GM19099 (cell line): Measurements from ENCODE around the gene TBC1D30.

Experiments
- POLR2A ChIP-seq: IDR thresholded peaks from 3 replicates; pipeline ENCODE4 v1.6.1; 2011; ENCODE audit warnings: low read depth; ENCODE audit not compliant: insufficient read length; ENCODE audit errors: extremely low read depth

TBC1D30 gene

GRCh38 chr12:64798165-64798564 is 26.3 kb upstream of the TBC1D30 start:
- no peak for TF ChIP-seq POLR2A

- TF ChIP-seq POLR2A, result no peak
These were observed 23.8 kb upstream of the TBC1D30 start for GRCh38 chr12:64800640-64801039.

DNA sequence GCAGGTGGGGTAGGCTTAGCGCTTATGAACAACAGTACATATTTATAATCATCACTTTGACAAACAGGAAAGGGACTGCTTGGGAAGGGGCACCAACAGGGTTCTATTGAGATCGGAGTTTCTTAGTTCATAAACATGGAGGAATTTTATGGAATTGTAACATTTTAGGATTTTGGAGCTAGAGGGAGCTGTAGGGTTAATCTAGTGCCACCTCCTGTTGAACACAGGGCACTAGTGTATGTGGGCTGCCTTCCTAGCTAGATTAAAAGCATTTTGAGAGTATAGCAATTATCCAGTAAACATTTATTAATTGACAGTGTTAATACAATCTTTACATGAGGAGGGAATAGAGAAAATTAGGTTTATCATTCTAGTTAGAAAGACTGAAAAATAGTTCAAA is 23.1 kb upstream of the TBC1D30 start:
- TF ChIP-seq POLR2A, result no peak

- TF ChIP-seq POLR2A, result no peak
These were observed 18.3 kb upstream of the TBC1D30 start for GRCh38 chr12:64806173-64806572.

- no peak for TF ChIP-seq POLR2A
These were observed 17.6 kb upstream of the TBC1D30 start for GRCh38 chr12:64806593-64807460.

GRCh38 chr12:64808110-64808509 is 16.3 kb upstream of the TBC1D30 start:
- TF ChIP-seq POLR2A, result no peak

GRCh38 chr12:64810831-64811230 is 13.6 kb upstream of the TBC1D30 start:
- TF ChIP-seq POLR2A, result no peak

DNA sequence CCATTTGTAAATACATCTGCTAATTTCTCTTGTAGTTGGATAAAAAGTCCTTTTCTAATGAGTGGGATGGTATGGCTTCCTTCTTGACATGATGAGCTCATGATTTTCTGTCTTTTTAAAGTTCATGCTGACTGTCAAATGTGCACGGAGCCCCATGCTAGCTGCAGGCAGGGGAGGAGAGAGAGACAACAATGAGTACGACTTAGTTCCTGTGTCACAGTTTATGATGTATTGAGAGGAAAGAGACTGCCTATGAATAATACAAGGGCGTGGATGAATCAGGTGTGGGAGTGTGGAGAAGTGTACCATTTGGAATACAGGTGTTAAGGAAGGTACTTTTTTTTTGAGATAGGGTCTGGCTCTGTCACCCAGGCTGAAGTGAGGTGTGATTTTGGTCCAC is 10.7 kb upstream of the TBC1D30 start:
- no peak for TF ChIP-seq POLR2A

DNA sequence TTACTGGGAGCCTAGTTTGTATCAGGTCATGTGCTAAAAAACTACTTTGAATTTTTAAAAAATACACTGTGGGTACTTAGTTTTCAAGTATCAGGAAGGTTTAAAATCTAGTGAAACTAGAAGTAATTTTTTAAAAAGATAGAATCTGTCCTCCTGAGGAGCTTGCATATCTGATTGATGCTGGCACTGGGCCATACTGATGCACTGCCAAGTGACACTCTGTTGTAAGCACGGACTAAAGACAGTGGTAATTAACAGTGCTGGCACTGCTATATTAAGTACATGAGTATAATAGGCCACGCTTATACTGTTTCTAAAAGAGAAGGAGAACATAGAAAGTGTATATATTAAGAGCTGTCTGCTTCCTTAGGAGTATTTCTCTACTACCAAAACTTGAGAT is 10.0 kb upstream of the TBC1D30 start:
- no peak for TF ChIP-seq POLR2A

DNA sequence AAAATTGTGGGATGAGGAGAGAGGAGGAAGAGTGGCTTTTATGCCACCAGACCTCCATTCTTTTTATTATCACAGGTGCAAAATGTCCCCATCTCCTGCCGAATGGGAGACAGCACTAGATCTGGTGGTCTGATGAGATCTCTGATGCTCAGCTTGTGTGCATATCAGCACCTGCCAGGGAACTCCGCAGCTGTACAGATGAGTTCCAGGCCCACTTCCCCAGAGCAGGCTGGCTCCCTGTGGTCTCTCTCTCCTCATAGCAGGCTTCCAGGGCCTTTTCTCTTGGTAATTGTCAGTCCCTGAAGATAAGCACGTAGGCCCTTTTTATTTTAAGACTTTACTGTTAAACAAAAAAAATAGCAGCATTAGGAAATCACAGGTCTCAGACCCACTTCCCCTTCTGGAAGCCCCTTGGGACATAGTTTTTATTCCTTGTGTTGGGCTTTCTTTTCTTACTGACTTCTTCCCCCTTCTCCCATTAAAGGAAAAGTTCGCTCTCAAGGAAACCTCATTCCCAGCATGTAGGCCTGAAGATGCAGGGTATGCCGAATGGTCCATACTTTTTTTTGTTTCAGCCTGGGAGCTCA is 4.5 kb upstream of the TBC1D30 start:
- no peak for TF ChIP-seq POLR2A

DNA sequence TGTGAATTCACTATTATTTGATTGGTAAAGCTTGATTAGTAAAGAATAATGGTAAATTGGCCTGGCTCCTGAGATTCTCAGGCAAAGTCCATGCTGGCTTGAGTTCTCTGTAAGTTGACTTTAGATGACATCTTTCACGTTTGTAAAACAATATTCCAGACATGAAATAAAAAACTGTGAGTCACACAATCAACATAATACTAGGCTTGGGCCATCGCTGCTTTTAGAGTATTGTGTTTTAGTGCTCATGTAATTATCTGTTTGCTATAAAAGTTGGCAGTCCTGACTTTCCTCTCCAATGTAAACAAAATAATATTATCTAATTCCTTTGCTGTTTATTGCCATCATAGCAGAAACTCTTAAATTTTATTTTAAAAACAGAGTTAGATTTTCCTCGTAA is 3.9 kb upstream of the TBC1D30 start:
- no peak for TF ChIP-seq POLR2A

DNA sequence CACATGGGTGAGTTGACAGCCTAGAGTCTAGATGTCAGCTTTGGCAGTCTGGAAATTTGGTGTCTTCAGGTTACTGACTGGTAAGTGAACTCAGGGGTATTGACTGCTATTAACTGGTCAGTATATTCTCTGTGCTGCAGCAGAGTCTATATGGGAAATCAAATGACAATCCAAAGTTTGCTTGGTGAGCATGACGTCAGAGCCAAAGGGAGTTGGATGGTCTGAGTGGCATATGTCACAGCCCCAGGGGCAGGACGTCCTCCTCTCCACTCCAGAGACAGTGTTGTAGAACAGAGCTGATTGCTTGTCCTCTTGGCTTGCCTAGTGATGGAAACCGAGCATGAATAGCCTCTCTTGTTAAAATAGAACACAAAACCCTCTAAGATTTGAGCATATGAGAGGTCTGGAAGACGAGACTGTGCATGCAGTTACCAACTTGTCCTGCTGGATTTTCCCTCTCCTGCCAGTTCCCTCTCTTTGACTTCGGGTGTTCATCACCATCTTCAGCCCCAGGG is 3.3 kb upstream of the TBC1D30 start:
- TF ChIP-seq POLR2A, result no peak

DNA sequence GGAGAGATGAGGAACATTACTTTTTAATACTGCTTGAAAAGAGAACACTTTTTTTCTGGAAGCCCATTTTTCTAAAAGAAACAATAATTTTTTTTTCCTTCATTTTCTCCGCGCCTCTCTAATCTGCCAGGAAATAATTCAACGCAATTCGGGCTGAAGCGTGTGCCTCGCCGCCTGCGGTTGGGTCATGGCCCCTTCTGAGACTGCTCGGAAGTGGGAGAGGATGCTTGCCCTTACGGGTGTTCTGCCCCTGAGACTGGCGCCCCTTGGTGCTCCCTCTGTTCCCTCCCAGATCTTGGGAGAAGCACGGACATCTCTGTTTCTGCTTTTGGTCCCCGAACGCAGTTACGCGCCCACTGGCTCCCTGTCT is 332 bp upstream of the TBC1D30 start:
- TF ChIP-seq POLR2A, result no peak

DNA sequence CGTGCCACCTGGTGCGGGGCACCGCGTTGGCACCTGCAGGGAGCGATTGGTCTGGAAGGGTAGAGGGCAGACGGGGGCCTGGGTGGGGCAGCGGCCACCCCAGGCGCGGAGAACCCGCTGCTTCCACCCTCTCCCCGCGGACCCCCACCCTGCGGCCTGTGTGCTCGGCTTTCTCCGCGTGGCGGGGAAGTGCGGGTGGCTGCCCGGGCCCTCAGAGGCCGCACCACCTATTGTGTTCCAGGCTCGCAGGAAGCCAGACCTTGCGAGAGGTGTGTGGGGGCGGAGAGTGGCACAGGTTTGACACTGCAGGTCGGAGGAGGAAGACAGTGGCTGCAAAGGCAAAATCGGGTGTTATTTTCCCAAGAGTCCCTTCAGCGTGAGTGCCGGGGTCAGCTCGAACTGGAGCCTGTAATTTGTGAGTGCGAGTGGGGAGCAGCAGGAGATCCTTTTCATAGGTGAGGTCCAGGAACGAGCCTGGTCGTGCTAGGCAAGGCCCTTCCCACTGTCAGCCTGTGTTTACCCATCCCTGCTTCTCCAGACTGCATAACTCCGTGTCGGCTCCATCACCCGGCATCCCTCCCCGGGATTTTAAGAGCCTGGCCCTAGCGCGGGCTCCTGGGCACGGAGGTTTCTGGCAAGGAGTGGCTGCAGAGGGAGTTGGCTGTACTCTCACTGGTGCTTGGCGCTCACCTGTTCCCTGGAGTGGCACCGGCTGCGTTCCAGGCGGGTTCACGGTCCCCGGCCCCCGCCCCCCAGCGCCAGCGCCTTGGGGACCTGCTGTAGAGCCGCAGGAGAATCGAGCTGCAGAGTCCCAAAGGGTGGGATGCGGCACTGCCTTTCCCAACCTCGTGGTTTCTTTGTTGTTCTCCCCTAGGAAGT is 935 bp downstream of the TBC1D30 start:
- no peak for TF ChIP-seq POLR2A

DNA sequence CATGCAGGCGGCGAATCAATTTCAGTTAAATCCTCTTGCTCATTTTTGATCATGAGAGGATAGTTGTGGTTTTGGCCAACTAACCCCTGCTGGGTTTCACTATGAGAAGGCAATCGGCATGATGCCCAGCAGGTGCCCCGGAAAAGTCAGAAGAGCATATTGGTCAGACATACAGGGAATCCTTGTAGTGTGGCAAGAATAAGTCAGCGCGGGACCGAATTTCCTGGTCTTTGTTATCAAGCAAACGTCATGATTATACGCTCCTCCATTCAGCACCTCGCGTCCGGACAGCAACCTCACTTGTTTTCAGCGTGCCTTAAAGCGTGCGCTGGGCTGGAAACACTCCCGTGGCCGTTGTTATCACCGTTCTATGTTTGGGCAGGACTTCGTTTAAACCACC is 1.8 kb downstream of the TBC1D30 start:
- TF ChIP-seq POLR2A, result no peak

- no peak for TF ChIP-seq POLR2A
These were observed 4.3 kb downstream of the TBC1D30 start for GRCh38 chr12:64828713-64829112.

- no peak for TF ChIP-seq POLR2A
These were observed 9.5 kb downstream of the TBC1D30 start for GRCh38 chr12:64833928-64834327.
